HEK293 (cell line): ENCODE measurements around the gene CPEB4.

Experiments used
- EGR2 ChIP-seq: fragments of 450-650 bp; formaldehyde crosslinking; IDR thresholded peaks from 2 replicates; pipeline ENCODE4 v1.5.1; 2016; ENCODE audit warnings: low read depth, missing biosample characterization, missing genetic modification characterization
- GLI4 ChIP-seq: fragments of 450-650 bp; formaldehyde crosslinking; IDR thresholded peaks from 2 replicates; pipeline ENCODE4 v1.5.1; 2016; ENCODE audit warnings: missing biosample characterization, missing genetic modification characterization
- KLF1 ChIP-seq: fragments of 450-650 bp; formaldehyde crosslinking; IDR thresholded peaks from 2 replicates; pipeline ENCODE4 v1.5.1; 2016; ENCODE audit warnings: missing biosample characterization, missing genetic modification characterization
- OVOL3 ChIP-seq: fragments of 450-650 bp; formaldehyde crosslinking; IDR thresholded peaks from 2 replicates; pipeline ENCODE4 v1.5.1; 2016; ENCODE audit warnings: missing biosample characterization, missing genetic modification characterization
- SP3 ChIP-seq: fragments of 450-650 bp; formaldehyde crosslinking; IDR thresholded peaks from 2 replicates; pipeline ENCODE4 v1.5.1; 2016; ENCODE audit warnings: missing biosample characterization, missing genetic modification characterization
- ZBTB17 ChIP-seq: fragments of 450-650 bp; formaldehyde crosslinking; IDR thresholded peaks from 2 replicates; pipeline ENCODE4 v1.5.1; 2016; ENCODE audit warnings: missing biosample characterization, missing genetic modification characterization
- ZFHX2 ChIP-seq: fragments of 450-650 bp; formaldehyde crosslinking; conservative IDR thresholded peaks from 2 replicates; pipeline ENCODE4 v1.5.1; 2016; ENCODE audit warnings: missing biosample characterization, missing genetic modification characterization
- ZFP41 ChIP-seq: fragments of 450-650 bp; formaldehyde crosslinking; IDR thresholded peaks from 2 replicates; pipeline ENCODE4 v1.5.1; 2016; ENCODE audit warnings: missing biosample characterization, missing genetic modification characterization, borderline replicate concordance
- ZFP69B ChIP-seq: fragments of 450-650 bp; formaldehyde crosslinking; IDR thresholded peaks from 2 replicates; pipeline ENCODE4 v1.5.1; 2016; ENCODE audit warnings: missing biosample characterization, missing genetic modification characterization
- ZNF10 ChIP-seq: fragments of 450-650 bp; formaldehyde crosslinking; IDR thresholded peaks from 2 replicates; pipeline ENCODE4 v1.5.1; 2017; ENCODE audit warnings: missing biosample characterization, missing genetic modification characterization
- ZNF112 ChIP-seq: fragments of 450-650 bp; formaldehyde crosslinking; IDR thresholded peaks from 2 replicates; pipeline ENCODE4 v1.5.0; 2017; ENCODE audit warnings: missing biosample characterization, missing genetic modification characterization
- ZNF175 ChIP-seq: fragments of 450-650 bp; formaldehyde crosslinking; IDR thresholded peaks from 2 replicates; pipeline ENCODE4 v1.5.1; 2016; ENCODE audit warnings: missing biosample characterization, missing genetic modification characterization
- ZNF19 ChIP-seq: fragments of 450-650 bp; formaldehyde crosslinking; IDR thresholded peaks from 2 replicates; pipeline ENCODE4; 2016; ENCODE audit warnings: missing biosample characterization, missing genetic modification characterization, low read depth
- ZNF2 ChIP-seq: fragments of 450-650 bp; formaldehyde crosslinking; IDR thresholded peaks from 2 replicates; pipeline ENCODE4 v1.5.1; 2016; ENCODE audit warnings: missing biosample characterization, missing genetic modification characterization
- ZNF202 ChIP-seq: fragments of 450-650 bp; formaldehyde crosslinking; IDR thresholded peaks from 2 replicates; pipeline ENCODE4 v1.5.1; 2016; ENCODE audit warnings: missing biosample characterization, missing genetic modification characterization, borderline replicate concordance
- ZNF341 ChIP-seq: fragments of 450-650 bp; formaldehyde crosslinking; IDR thresholded peaks from 2 replicates; pipeline ENCODE4; 2016; ENCODE audit warnings: low read depth, missing biosample characterization, missing genetic modification characterization
- ZNF473 ChIP-seq: fragments of 450-650 bp; formaldehyde crosslinking; IDR thresholded peaks from 2 replicates; pipeline ENCODE4 v1.5.1; 2017; ENCODE audit warnings: missing biosample characterization, missing genetic modification characterization
- ZNF514 ChIP-seq: fragments of 450-650 bp; formaldehyde crosslinking; IDR thresholded peaks from 2 replicates; pipeline ENCODE4 v1.5.1; 2016; ENCODE audit warnings: missing biosample characterization, missing genetic modification characterization
- ZNF521 ChIP-seq: fragments of 450-650 bp; formaldehyde crosslinking; IDR thresholded peaks from 2 replicates; pipeline ENCODE4 v1.5.1; 2017; ENCODE audit warnings: missing biosample characterization, mild to moderate bottlenecking, missing genetic modification characterization
- ZNF530 ChIP-seq: fragments of 450-650 bp; formaldehyde crosslinking; IDR thresholded peaks from 2 replicates; pipeline ENCODE4 v1.5.1; 2016; ENCODE audit warnings: low read depth, missing biosample characterization, missing genetic modification characterization
- ZNF549 ChIP-seq: fragments of 450-650 bp; IDR thresholded peaks from 2 replicates; pipeline ENCODE4 v1.5.1; 2018; ENCODE audit warnings: missing biosample characterization, missing genetic modification characterization, mild to moderate bottlenecking, inconsistent platforms, moderate library complexity
- ZNF561 ChIP-seq: fragments of 450-650 bp; IDR thresholded peaks from 2 replicates; pipeline ENCODE4 v1.5.1; 2018; ENCODE audit warnings: missing biosample characterization, missing genetic modification characterization, borderline replicate concordance
- ZNF621 ChIP-seq: fragments of 450-650 bp; formaldehyde crosslinking; IDR thresholded peaks from 2 replicates; pipeline ENCODE4 v1.5.1; 2017; ENCODE audit warnings: missing biosample characterization, missing genetic modification characterization
- ZNF707 ChIP-seq: fragments of 450-650 bp; formaldehyde crosslinking; IDR thresholded peaks from 2 replicates; pipeline ENCODE4 v1.5.1; 2016; ENCODE audit warnings: missing biosample characterization, missing genetic modification characterization
- TF ChIP-seq, protein P1 (sequence below): fragments of 450-650 bp; formaldehyde crosslinking; conservative IDR thresholded peaks from 2 replicates; pipeline ENCODE4 v1.5.1; 2016; ENCODE audit warnings: low read depth, missing biosample characterization, missing genetic modification characterization
- TF ChIP-seq, protein P2 (sequence below): fragments of 450-650 bp; formaldehyde crosslinking; IDR thresholded peaks from 2 replicates; pipeline ENCODE4; 2016; ENCODE audit warnings: missing biosample characterization, missing genetic modification characterization
- TF ChIP-seq, protein P3 (sequence below): fragments of 450-650 bp; formaldehyde crosslinking; IDR thresholded peaks from 2 replicates; pipeline ENCODE4 v1.5.1; 2016; ENCODE audit warnings: missing biosample characterization, missing genetic modification characterization
- TF ChIP-seq, protein P4 (sequence below): fragments of 450-650 bp; formaldehyde crosslinking; IDR thresholded peaks from 2 replicates; pipeline ENCODE4 v1.5.1; 2016; ENCODE audit warnings: missing biosample characterization, missing genetic modification characterization, low read depth
- TF ChIP-seq, protein P5 (sequence below): fragments of 450-650 bp; formaldehyde crosslinking; IDR thresholded peaks from 2 replicates; pipeline ENCODE4 v1.5.1; 2016; ENCODE audit warnings: missing biosample characterization, missing genetic modification characterization

The CPEB4 gene

DNA sequence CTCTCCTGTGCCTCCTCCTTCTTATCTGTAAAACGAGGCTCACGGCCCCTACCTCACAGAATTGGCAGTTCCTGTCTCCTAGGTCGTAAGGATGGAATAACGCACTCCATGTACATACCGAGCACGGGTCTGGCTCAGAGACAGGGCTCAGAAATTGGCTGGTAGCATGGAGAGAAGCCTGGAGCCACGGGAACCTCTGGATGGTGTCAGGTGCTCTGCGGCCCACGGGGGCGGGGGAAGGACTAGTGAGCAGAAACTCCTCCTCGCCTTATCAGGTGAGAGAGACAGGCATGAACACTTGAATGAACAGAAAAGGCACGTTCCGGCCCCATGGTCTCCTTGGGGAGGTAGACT lies 85.4 kb downstream of the CPEB4 start (continued):
- no peak for TF ChIP-seq ZNF341
- no peak for TF ChIP-seq ZNF514 (tag by site-specific recombination)
- TF ChIP-seq OVOL3, result no peak
- peak; percentile 82; the same call in 1 of the 2 replicates for TF ChIP-seq ZBTB17
- TF ChIP-seq ZNF19, result no peak
- no peak for TF ChIP-seq ZNF2 (tag by site-specific recombination)
- TF ChIP-seq ZNF530 (tag by site-specific recombination), result no peak
- TF ChIP-seq ZNF561, result no peak
- TF ChIP-seq KLF1 (tag by site-specific recombination), result no peak
- TF ChIP-seq ZNF473 (tag by site-specific recombination), result no peak
- TF ChIP-seq, protein P1, sequence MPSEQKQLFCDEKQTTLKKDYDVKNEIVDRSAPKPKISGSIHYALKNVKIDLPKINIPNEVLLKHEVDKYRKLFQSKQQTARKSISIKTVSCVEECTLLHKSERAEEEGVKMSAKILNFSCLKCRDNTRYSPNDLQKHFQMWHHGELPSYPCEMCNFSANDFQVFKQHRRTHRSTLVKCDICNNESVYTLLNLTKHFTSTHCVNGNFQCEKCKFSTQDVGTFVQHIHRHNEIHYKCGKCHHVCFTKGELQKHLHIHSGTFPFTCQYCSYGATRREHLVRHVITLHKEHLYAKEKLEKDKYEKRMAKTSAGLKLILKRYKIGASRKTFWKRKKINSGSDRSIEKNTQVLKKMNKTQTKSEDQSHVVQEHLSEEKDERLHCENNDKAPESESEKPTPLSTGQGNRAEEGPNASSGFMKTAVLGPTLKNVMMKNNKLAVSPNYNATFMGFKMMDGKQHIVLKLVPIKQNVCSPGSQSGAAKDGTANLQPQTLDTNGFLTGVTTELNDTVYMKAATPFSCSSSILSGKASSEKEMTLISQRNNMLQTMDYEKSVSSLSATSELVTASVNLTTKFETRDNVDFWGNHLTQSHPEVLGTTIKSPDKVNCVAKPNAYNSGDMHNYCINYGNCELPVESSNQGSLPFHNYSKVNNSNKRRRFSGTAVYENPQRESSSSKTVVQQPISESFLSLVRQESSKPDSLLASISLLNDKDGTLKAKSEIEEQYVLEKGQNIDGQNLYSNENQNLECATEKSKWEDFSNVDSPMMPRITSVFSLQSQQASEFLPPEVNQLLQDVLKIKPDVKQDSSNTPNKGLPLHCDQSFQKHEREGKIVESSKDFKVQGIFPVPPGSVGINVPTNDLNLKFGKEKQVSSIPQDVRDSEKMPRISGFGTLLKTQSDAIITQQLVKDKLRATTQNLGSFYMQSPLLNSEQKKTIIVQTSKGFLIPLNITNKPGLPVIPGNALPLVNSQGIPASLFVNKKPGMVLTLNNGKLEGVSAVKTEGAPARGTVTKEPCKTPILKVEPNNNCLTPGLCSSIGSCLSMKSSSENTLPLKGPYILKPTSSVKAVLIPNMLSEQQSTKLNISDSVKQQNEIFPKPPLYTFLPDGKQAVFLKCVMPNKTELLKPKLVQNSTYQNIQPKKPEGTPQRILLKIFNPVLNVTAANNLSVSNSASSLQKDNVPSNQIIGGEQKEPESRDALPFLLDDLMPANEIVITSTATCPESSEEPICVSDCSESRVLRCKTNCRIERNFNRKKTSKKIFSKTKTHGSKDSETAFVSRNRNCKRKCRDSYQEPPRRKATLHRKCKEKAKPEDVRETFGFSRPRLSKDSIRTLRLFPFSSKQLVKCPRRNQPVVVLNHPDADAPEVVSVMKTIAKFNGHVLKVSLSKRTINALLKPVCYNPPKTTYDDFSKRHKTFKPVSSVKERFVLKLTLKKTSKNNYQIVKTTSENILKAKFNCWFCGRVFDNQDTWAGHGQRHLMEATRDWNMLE (tag by site-specific recombination), result no peak
- no peak for TF ChIP-seq ZNF521 (tag by site-specific recombination)
- TF ChIP-seq, protein P2, sequence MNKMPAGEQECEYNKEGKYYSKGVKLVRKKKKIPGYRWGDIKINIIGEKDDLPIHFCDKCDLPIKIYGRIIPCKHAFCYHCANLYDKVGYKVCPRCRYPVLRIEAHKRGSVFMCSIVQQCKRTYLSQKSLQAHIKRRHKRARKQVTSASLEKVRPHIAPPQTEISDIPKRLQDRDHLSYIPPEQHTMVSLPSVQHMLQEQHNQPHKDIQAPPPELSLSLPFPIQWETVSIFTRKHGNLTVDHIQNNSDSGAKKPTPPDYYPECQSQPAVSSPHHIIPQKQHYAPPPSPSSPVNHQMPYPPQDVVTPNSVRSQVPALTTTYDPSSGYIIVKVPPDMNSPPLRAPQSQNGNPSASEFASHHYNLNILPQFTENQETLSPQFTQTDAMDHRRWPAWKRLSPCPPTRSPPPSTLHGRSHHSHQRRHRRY (tag by site-specific recombination), result no peak
- TF ChIP-seq ZFP69B (tag by site-specific recombination), result no peak
- no peak for TF ChIP-seq GLI4 (tag by site-specific recombination)
- TF ChIP-seq ZNF10 (tag by site-specific recombination), result peak; percentile 87
- no peak for TF ChIP-seq ZNF621 (tag by site-specific recombination)
- peak; percentile 38 for TF ChIP-seq ZFHX2 (tag by site-specific recombination)
- no peak for TF ChIP-seq ZNF112 (tag by site-specific recombination)
- TF ChIP-seq EGR2 (tag by site-specific recombination), result peak; percentile 55; the same call in 1 of the 2 replicates
- no peak for TF ChIP-seq ZNF175
- TF ChIP-seq ZFP41 (tag by site-specific recombination), result no peak
- no peak for TF ChIP-seq ZNF549 (tag by site-specific recombination)
- TF ChIP-seq, protein P3, sequence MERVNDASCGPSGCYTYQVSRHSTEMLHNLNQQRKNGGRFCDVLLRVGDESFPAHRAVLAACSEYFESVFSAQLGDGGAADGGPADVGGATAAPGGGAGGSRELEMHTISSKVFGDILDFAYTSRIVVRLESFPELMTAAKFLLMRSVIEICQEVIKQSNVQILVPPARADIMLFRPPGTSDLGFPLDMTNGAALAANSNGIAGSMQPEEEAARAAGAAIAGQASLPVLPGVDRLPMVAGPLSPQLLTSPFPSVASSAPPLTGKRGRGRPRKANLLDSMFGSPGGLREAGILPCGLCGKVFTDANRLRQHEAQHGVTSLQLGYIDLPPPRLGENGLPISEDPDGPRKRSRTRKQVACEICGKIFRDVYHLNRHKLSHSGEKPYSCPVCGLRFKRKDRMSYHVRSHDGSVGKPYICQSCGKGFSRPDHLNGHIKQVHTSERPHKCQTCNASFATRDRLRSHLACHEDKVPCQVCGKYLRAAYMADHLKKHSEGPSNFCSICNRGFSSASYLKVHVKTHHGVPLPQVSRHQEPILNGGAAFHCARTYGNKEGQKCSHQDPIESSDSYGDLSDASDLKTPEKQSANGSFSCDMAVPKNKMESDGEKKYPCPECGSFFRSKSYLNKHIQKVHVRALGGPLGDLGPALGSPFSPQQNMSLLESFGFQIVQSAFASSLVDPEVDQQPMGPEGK (tag by site-specific recombination), result no peak
- TF ChIP-seq, protein P4, sequence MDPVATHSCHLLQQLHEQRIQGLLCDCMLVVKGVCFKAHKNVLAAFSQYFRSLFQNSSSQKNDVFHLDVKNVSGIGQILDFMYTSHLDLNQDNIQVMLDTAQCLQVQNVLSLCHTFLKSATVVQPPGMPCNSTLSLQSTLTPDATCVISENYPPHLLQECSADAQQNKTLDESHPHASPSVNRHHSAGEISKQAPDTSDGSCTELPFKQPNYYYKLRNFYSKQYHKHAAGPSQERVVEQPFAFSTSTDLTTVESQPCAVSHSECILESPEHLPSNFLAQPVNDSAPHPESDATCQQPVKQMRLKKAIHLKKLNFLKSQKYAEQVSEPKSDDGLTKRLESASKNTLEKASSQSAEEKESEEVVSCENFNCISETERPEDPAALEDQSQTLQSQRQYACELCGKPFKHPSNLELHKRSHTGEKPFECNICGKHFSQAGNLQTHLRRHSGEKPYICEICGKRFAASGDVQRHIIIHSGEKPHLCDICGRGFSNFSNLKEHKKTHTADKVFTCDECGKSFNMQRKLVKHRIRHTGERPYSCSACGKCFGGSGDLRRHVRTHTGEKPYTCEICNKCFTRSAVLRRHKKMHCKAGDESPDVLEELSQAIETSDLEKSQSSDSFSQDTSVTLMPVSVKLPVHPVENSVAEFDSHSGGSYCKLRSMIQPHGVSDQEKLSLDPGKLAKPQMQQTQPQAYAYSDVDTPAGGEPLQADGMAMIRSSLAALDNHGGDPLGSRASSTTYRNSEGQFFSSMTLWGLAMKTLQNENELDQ (tag by site-specific recombination), result no peak
- TF ChIP-seq, protein P5, sequence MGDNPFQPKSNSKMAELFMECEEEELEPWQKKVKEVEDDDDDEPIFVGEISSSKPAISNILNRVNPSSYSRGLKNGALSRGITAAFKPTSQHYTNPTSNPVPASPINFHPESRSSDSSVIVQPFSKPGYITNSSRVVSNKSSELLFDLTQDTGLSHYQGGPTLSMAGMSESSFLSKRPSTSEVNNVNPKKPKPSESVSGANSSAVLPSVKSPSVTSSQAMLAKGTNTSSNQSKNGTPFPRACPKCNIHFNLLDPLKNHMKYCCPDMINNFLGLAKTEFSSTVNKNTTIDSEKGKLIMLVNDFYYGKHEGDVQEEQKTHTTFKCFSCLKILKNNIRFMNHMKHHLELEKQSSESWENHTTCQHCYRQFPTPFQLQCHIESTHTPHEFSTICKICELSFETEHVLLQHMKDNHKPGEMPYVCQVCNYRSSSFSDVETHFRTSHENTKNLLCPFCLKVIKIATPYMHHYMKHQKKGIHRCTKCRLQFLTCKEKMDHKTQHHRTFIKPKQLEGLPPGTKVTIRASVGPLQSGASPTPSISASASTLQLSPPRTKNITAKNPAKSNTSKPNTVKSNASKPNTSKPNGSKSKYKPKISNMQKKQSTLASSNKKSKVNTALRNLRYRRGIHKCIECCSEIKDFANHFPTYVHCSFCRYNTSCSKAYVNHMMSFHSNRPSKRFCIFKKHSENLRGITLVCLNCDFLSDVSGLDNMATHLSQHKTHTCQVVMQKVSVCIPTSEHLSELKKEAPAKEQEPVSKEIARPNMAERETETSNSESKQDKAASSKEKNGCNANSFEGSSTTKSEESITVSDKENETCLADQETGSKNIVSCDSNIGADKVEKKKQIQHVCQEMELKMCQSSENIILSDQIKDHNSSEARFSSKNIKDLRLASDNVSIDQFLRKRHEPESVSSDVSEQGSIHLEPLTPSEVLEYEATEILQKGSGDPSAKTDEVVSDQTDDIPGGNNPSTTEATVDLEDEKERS (tag by site-specific recombination), result no peak
- no peak for TF ChIP-seq ZNF202 (tag by site-specific recombination)
- TF ChIP-seq SP3 (tag by site-specific recombination), result peak; percentile 41; the same call in 1 of the 2 replicates
- TF ChIP-seq ZNF707 (tag by site-specific recombination), result no peak
